ENCODE data around the gene IL21R.
"Not testable (repeated sequence)": the region's sequence is repeated elsewhere in the genome, so short reads cannot be mapped to it uniquely, and the experiment has no call there.

Gene IL21R

GRCh38 chr16:27430512-27430911, 28.5 kb downstream of the IL21R start:
- Histone ChIP-seq H3K27ac (ENCODE audit: low read depth, low read length) (no peak overlapping the region), H3K9ac (ENCODE audit: low read length in 5 of 5) (no peak overlapping the region), H3K36me3 (ENCODE audit: control insufficient read depth in 5 of 5, insufficient read depth in 5 of 5, low read length in 5 of 5) (no peaks in the 10 kb centered on the region), H3K9me3 (ENCODE audit: control insufficient read depth in 5 of 5, low read length in 5 of 5) (peaks cover 0 to 5% (median 3%) of the 10 kb centered on the region in 5 donors), H3K4me3 (ENCODE audit: low read depth in 1 of 5, low read length in 5 of 5) (no peak overlapping the region), H3K27me3 (ENCODE audit: control insufficient read depth in 5 of 5, insufficient read depth in 4 of 5, low read length in 5 of 5) (peaks cover 0 to 19% (median 9%) of the 10 kb centered on the region in 5 donors), H3K4me1 (ENCODE audit: control insufficient read depth in 5 of 5, insufficient read depth in 5 of 5, low read length in 5 of 5) (peaks cover 0 to 21% (median 3%) of the 10 kb centered on the region in 5 donors)

GRCh38 chr16:27430923-27431484, 29.0 kb downstream of the IL21R start:
- peaks cover 0 to 21% (median 3%) of the 10 kb centered on the region in 5 donors for H3K4me1 ChIP-seq (ENCODE audit: control insufficient read depth in 5 of 5, insufficient read depth in 5 of 5, low read length in 5 of 5)
- H3K9ac ChIP-seq (ENCODE audit: low read length in 5 of 5), result no peak overlapping the region
- H3K36me3 ChIP-seq (ENCODE audit: control insufficient read depth in 5 of 5, insufficient read depth in 5 of 5, low read length in 5 of 5), result no peaks in the 10 kb centered on the region
- H3K27me3 ChIP-seq (ENCODE audit: control insufficient read depth in 5 of 5, insufficient read depth in 4 of 5, low read length in 5 of 5), result peaks cover 0 to 19% (median 9%) of the 10 kb centered on the region in 5 donors
- H3K4me3 ChIP-seq (ENCODE audit: low read depth in 1 of 5, low read length in 5 of 5), result no peak overlapping the region
- peaks cover 0 to 5% (median 3%) of the 10 kb centered on the region in 5 donors for H3K9me3 ChIP-seq (ENCODE audit: control insufficient read depth in 5 of 5, low read length in 5 of 5)
- no peak overlapping the region for H3K27ac ChIP-seq (ENCODE audit: low read depth, low read length)

- peaks cover 0 to 21% (median 3%) of the 10 kb centered on the region in 5 donors for H3K4me1 ChIP-seq (ENCODE audit: control insufficient read depth in 5 of 5, insufficient read depth in 5 of 5, low read length in 5 of 5)
- peaks cover 0 to 19% (median 9%) of the 10 kb centered on the region in 5 donors for H3K27me3 ChIP-seq (ENCODE audit: control insufficient read depth in 5 of 5, insufficient read depth in 4 of 5, low read length in 5 of 5)
- no peak overlapping the region for H3K27ac ChIP-seq (ENCODE audit: low read depth, low read length)
- no peak overlapping the region for H3K4me3 ChIP-seq (ENCODE audit: low read depth in 1 of 5, low read length in 5 of 5)
- no peak overlapping the region for H3K9ac ChIP-seq (ENCODE audit: low read length in 5 of 5)
- no peaks in the 10 kb centered on the region for H3K36me3 ChIP-seq (ENCODE audit: control insufficient read depth in 5 of 5, insufficient read depth in 5 of 5, low read length in 5 of 5)
- H3K9me3 ChIP-seq (ENCODE audit: control insufficient read depth in 5 of 5, low read length in 5 of 5), result peaks cover 0 to 3% (median 0%) of the 10 kb centered on the region in 5 donors
These were observed 30.0 kb downstream of the IL21R start for GRCh38 chr16:27431773-27432532.

- H3K27ac ChIP-seq (ENCODE audit: low read depth, low read length), result no peak overlapping the region
- peaks cover 0 to 21% (median 3%) of the 10 kb centered on the region in 5 donors for H3K4me1 ChIP-seq (ENCODE audit: control insufficient read depth in 5 of 5, insufficient read depth in 5 of 5, low read length in 5 of 5)
- H3K9ac ChIP-seq (ENCODE audit: low read length in 5 of 5), result no peak overlapping the region
- peaks cover 0 to 3% (median 0%) of the 10 kb centered on the region in 5 donors for H3K9me3 ChIP-seq (ENCODE audit: control insufficient read depth in 5 of 5, low read length in 5 of 5)
- peaks cover 0 to 19% (median 9%) of the 10 kb centered on the region in 5 donors for H3K27me3 ChIP-seq (ENCODE audit: control insufficient read depth in 5 of 5, insufficient read depth in 4 of 5, low read length in 5 of 5)
- no peak overlapping the region for H3K4me3 ChIP-seq (ENCODE audit: low read depth in 1 of 5, low read length in 5 of 5)
- no peaks in the 10 kb centered on the region for H3K36me3 ChIP-seq (ENCODE audit: control insufficient read depth in 5 of 5, insufficient read depth in 5 of 5, low read length in 5 of 5)
These were observed 30.6 kb downstream of the IL21R start for GRCh38 chr16:27432558-27432957.

GRCh38 chr16:27433191-27433590, 31.2 kb downstream of the IL21R start:
- not testable (repeated sequence) for H3K9me3 ChIP-seq (ENCODE audit: control insufficient read depth in 5 of 5, low read length in 5 of 5); H3K36me3 ChIP-seq (ENCODE audit: control insufficient read depth in 5 of 5, insufficient read depth in 5 of 5, low read length in 5 of 5); H3K27ac ChIP-seq (ENCODE audit: low read depth, low read length); H3K4me3 ChIP-seq (ENCODE audit: low read depth in 1 of 5, low read length in 5 of 5); H3K9ac ChIP-seq (ENCODE audit: low read length in 5 of 5)
- Histone ChIP-seq H3K4me1 (ENCODE audit: control insufficient read depth in 5 of 5, insufficient read depth in 5 of 5, low read length in 5 of 5) (peaks cover 0 to 21% (median 3%) of the 10 kb centered on the region in 5 donors), H3K27me3 (ENCODE audit: control insufficient read depth in 5 of 5, insufficient read depth in 4 of 5, low read length in 5 of 5) (peaks cover 0 to 17% (median 9%) of the 10 kb centered on the region in 5 donors)

GRCh38 chr16:27433636-27434035, 31.7 kb downstream of the IL21R start:
- Histone ChIP-seq H3K27me3 (ENCODE audit: control insufficient read depth in 5 of 5, insufficient read depth in 4 of 5, low read length in 5 of 5) (peaks cover 0 to 15% (median 9%) of the 10 kb centered on the region in 5 donors), H3K4me1 (ENCODE audit: control insufficient read depth in 5 of 5, insufficient read depth in 5 of 5, low read length in 5 of 5) (peaks cover 0 to 21% (median 3%) of the 10 kb centered on the region in 5 donors), H3K36me3 (ENCODE audit: control insufficient read depth in 5 of 5, insufficient read depth in 5 of 5, low read length in 5 of 5) (no peaks in the 10 kb centered on the region), H3K9ac (ENCODE audit: low read length in 5 of 5) (no peak overlapping the region), H3K4me3 (ENCODE audit: low read depth in 1 of 5, low read length in 5 of 5) (no peak overlapping the region), H3K27ac (ENCODE audit: low read depth, low read length) (no peak overlapping the region), H3K9me3 (ENCODE audit: control insufficient read depth in 5 of 5, low read length in 5 of 5) (peaks cover 0 to 3% (median 0%) of the 10 kb centered on the region in 5 donors)

- Histone ChIP-seq H3K9ac (ENCODE audit: low read length in 5 of 5) (no peak overlapping the region), H3K27ac (ENCODE audit: low read depth, low read length) (no peak overlapping the region), H3K27me3 (ENCODE audit: control insufficient read depth in 5 of 5, insufficient read depth in 4 of 5, low read length in 5 of 5) (peaks cover 0 to 15% (median 10%) of the 10 kb centered on the region in 5 donors), H3K4me1 (ENCODE audit: control insufficient read depth in 5 of 5, insufficient read depth in 5 of 5, low read length in 5 of 5) (peaks cover 0 to 21% (median 5%) of the 10 kb centered on the region in 5 donors), H3K9me3 (ENCODE audit: control insufficient read depth in 5 of 5, low read length in 5 of 5) (peaks cover 0 to 4% (median 0%) of the 10 kb centered on the region in 5 donors), H3K36me3 (ENCODE audit: control insufficient read depth in 5 of 5, insufficient read depth in 5 of 5, low read length in 5 of 5) (peaks cover 0 to 3% (median 0%) of the 10 kb centered on the region in 5 donors), H3K4me3 (ENCODE audit: low read depth in 1 of 5, low read length in 5 of 5) (no peak overlapping the region)
These were observed 32.4 kb downstream of the IL21R start for GRCh38 chr16:27434141-27435051.

- not testable (repeated sequence) for H3K36me3 ChIP-seq (ENCODE audit: control insufficient read depth in 5 of 5, insufficient read depth in 5 of 5, low read length in 5 of 5)
- H3K27me3 ChIP-seq (ENCODE audit: control insufficient read depth in 5 of 5, insufficient read depth in 4 of 5, low read length in 5 of 5), result peaks cover 0 to 15% (median 12%) of the 10 kb centered on the region in 5 donors
These were observed 33.2 kb downstream of the IL21R start for GRCh38 chr16:27435146-27435545.

GRCh38 chr16:27436065-27436464, 34.1 kb downstream of the IL21R start:
- Histone ChIP-seq H3K4me3 (ENCODE audit: low read depth in 1 of 5, low read length in 5 of 5) (no peak overlapping the region), H3K27me3 (ENCODE audit: control insufficient read depth in 5 of 5, insufficient read depth in 4 of 5, low read length in 5 of 5) (peaks cover 0 to 12% (median 6%) of the 10 kb centered on the region in 5 donors), H3K4me1 (ENCODE audit: control insufficient read depth in 5 of 5, insufficient read depth in 5 of 5, low read length in 5 of 5) (peaks cover 0 to 16% (median 7%) of the 10 kb centered on the region in 5 donors), H3K9me3 (ENCODE audit: control insufficient read depth in 5 of 5, low read length in 5 of 5) (peaks cover 0 to 4% (median 0%) of the 10 kb centered on the region in 5 donors), H3K36me3 (ENCODE audit: control insufficient read depth in 5 of 5, insufficient read depth in 5 of 5, low read length in 5 of 5) (peaks cover 0 to 4% (median 0%) of the 10 kb centered on the region in 5 donors), H3K9ac (ENCODE audit: low read length in 5 of 5) (no peak overlapping the region), H3K27ac (ENCODE audit: low read depth, low read length) (no peak overlapping the region)

More at GRCh38 chr16:27435146-27435545, 33.2 kb downstream of the IL21R start:
- H3K9ac ChIP-seq (ENCODE audit: low read length in 5 of 5); H3K27ac ChIP-seq (ENCODE audit: low read depth, low read length); H3K9me3 ChIP-seq (ENCODE audit: control insufficient read depth in 5 of 5, low read length in 5 of 5); H3K4me3 ChIP-seq (ENCODE audit: low read depth in 1 of 5, low read length in 5 of 5): not testable (repeated sequence)
- peaks cover 0 to 21% (median 7%) of the 10 kb centered on the region in 5 donors for H3K4me1 ChIP-seq (ENCODE audit: control insufficient read depth in 5 of 5, insufficient read depth in 5 of 5, low read length in 5 of 5)

Data from subcutaneous abdominal adipose tissue (tissue), 5 donors.